Parathyroid adenoma (tissue), 2 donors: ENCODE data around the gene GYG1.

Experiments
- H2AFZ ChIP-seq: fragments of 300-600 bp; sonication (generic); one replicate; pipeline ENCODE4 v1.7.0; 2017; ENCODE audit warnings: antibody characterized with exemption, mild to moderate bottlenecking
- H3K27ac ChIP-seq: fragments of 300-600 bp; sonication (generic); one replicate; pipeline ENCODE4 v1.7.0; 2017
- H3K27me3 ChIP-seq: fragments of 300-600 bp; sonication (generic); one replicate; pipeline ENCODE4 v1.7.0; 2017; ENCODE audit warnings: low read length; ENCODE audit not compliant: control insufficient read depth, insufficient read depth
- H3K36me3 ChIP-seq: fragments of 300-600 bp; sonication (generic); one replicate; pipeline ENCODE4 v1.7.0; 2017; ENCODE audit warnings: low read length; ENCODE audit not compliant: control insufficient read depth, insufficient read depth
- H3K4me1 ChIP-seq: fragments of 300-600 bp; sonication (generic); one replicate; pipeline ENCODE4 v1.7.0; 2017; ENCODE audit warnings: control low read depth
- H3K4me2 ChIP-seq: fragments of 300-600 bp; sonication (generic); one replicate; pipeline ENCODE4 v1.7.0; 2017; ENCODE audit warnings: low read length
- H3K4me3 ChIP-seq: fragments of 300-600 bp; sonication (generic); one replicate; pipeline ENCODE4 v1.7.0; 2017; ENCODE audit warnings: low read depth, low read length
- H3K79me2 ChIP-seq: fragments of 300-600 bp; sonication (generic); one replicate; pipeline ENCODE4 v1.7.0; 2017; ENCODE audit warnings: control low read depth
- H3K9ac ChIP-seq: fragments of 300-600 bp; sonication (generic); one replicate; pipeline ENCODE4 v1.7.0; 2017; ENCODE audit warnings: mild to moderate bottlenecking
- H3K9me3 ChIP-seq: fragments of 300-600 bp; sonication (generic); one replicate; pipeline ENCODE4 v1.7.0; 2017; ENCODE audit warnings: low read length; ENCODE audit not compliant: control insufficient read depth
- TF ChIP-seq, protein P1 (sequence below): fragments of 300-600 bp; sonication (generic); IDR thresholded peaks from one replicate; pipeline ENCODE4 v1.7.0; 2017; ENCODE audit warnings: antibody characterized with exemption, mild to moderate bottlenecking
- donor health status: primary hyperparathyroidism.

Gene GYG1

DNA sequence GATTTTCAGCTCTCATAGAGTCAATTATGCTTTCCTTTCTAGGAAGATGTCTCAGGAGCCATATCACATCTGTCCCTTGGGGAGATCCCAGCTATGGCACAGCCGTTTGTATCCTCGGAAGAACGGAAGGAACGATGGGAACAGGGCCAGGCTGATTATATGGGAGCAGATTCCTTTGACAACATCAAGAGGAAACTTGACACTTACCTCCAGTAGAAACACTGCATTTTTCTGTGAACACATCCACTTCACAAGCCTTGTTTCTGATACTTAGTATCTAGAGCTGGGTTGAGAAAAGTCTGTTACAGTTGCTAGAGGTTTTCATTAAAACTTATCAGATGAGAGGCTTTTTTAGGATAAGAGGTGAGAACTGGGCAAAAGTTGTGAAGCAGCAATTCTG lies 35.4 kb downstream of the GYG1 start:
- H3K4me3 ChIP-seq: no peak overlapping the region
- H3K79me2 ChIP-seq: no peaks in the 10 kb centered on the region
- no peaks in the 10 kb centered on the region for H3K27me3 ChIP-seq
- H3K27ac ChIP-seq: no peak overlapping the region
- no peak overlapping the region for H3K4me2 ChIP-seq
- peaks cover 7% of the 10 kb centered on the region for H3K4me1 ChIP-seq
- H3K9ac ChIP-seq: no peak overlapping the region
- no peak overlapping the region for H2AFZ ChIP-seq
- H3K36me3 ChIP-seq: no peaks in the 10 kb centered on the region
- TF ChIP-seq, protein P1, sequence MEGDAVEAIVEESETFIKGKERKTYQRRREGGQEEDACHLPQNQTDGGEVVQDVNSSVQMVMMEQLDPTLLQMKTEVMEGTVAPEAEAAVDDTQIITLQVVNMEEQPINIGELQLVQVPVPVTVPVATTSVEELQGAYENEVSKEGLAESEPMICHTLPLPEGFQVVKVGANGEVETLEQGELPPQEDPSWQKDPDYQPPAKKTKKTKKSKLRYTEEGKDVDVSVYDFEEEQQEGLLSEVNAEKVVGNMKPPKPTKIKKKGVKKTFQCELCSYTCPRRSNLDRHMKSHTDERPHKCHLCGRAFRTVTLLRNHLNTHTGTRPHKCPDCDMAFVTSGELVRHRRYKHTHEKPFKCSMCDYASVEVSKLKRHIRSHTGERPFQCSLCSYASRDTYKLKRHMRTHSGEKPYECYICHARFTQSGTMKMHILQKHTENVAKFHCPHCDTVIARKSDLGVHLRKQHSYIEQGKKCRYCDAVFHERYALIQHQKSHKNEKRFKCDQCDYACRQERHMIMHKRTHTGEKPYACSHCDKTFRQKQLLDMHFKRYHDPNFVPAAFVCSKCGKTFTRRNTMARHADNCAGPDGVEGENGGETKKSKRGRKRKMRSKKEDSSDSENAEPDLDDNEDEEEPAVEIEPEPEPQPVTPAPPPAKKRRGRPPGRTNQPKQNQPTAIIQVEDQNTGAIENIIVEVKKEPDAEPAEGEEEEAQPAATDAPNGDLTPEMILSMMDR: no peak
- no peaks in the 10 kb centered on the region for H3K9me3 ChIP-seq

DNA sequence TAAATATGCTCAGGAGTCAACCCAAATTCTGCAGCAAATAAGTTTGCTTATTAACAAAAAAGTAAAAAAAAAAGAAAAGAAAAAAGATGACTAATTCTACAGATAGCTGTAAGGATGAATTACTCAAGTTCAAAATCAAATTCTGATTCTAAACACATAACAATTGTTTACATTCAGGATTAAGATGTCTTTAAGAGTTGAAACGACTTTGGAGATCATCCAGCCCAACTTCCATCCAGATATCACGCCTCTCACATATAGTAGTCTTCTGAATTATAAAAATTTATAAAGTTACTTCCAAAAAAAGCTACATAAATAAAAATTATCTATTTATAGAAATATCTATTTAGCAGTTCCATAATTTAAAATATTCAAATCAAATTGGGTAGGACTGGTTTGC lies 39.8 kb downstream of the GYG1 start:
- no peak overlapping the region for H3K27ac ChIP-seq
- TF ChIP-seq, protein P1: no peak
- no peak overlapping the region for H3K4me3 ChIP-seq
- no peak overlapping the region for H3K9ac ChIP-seq
- H3K36me3 ChIP-seq: no peaks in the 10 kb centered on the region
- H3K4me1 ChIP-seq: peaks cover 7% of the 10 kb centered on the region
- H3K27me3 ChIP-seq: no peaks in the 10 kb centered on the region
- no peak overlapping the region for H3K4me2 ChIP-seq
- H3K79me2 ChIP-seq: no peaks in the 10 kb centered on the region
- H2AFZ ChIP-seq: no peak overlapping the region
- no peaks in the 10 kb centered on the region for H3K9me3 ChIP-seq

DNA sequence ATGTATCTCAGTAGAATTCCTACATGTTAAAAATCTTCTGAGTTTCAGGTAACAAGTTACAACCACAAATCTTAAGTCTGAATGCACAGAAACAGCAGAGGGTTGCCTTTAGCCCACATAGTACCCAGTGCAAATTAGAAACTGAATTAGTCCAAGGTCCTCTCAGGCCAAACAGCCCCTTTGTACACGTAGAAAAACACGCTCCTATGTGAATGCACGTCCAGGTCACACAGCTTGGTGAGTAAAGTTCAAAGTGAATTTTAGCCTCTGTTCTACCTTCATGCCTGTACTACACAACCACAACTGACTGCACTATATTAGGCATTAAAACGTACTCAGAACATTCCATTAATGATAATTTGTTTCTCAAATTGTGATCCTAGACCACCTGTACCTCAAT lies 46.3 kb downstream of the GYG1 start:
- H3K9ac ChIP-seq: no peak overlapping the region
- no peaks in the 10 kb centered on the region for H3K36me3 ChIP-seq
- no peaks in the 10 kb centered on the region for H3K27me3 ChIP-seq
- no peak overlapping the region for H3K27ac ChIP-seq
- H3K79me2 ChIP-seq: no peaks in the 10 kb centered on the region
- H3K4me3 ChIP-seq: no peak overlapping the region
- H3K4me1 ChIP-seq: no peaks in the 10 kb centered on the region
- H3K4me2 ChIP-seq: no peak overlapping the region
- H2AFZ ChIP-seq: no peak overlapping the region
- TF ChIP-seq, protein P1: no peak
- no peaks in the 10 kb centered on the region for H3K9me3 ChIP-seq

DNA sequence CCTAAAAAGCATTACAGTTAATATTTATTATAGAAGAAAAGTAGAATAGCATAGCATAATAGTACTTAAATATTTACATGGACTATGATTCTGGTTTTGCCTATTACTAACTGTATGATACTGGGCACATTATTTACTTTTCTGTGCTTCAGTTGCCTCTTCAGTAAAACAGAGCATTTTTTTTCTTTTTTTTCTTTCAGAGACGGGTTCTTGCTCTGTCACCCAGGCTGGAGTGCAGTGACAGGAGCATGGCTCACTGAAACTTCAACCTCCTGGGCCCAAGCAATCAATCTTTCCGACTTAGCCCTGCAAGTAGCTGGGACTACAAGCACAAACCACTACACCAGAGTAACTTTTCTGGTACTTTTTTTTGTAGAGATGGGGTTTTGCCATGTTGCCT lies 47.0 kb downstream of the GYG1 start:
- Histone ChIP-seq H3K4me3 (no peak overlapping the region), H3K36me3 (no peaks in the 10 kb centered on the region), H3K27me3 (no peaks in the 10 kb centered on the region), H2AFZ (no peak overlapping the region), H3K79me2 (no peaks in the 10 kb centered on the region), H3K9ac (no peak overlapping the region), H3K27ac (no peak overlapping the region), H3K9me3 (no peaks in the 10 kb centered on the region), H3K4me2 (no peak overlapping the region), H3K4me1 (no peaks in the 10 kb centered on the region)
- TF ChIP-seq, protein P1: no peak

GRCh38 chr3:149042789-149043386 lies 51.5 kb downstream of the GYG1 start:
- Histone ChIP-seq H3K4me3 (no peak overlapping the region), H3K27me3 (no peaks in the 10 kb centered on the region), H3K4me1 (no peaks in the 10 kb centered on the region), H3K27ac (no peak overlapping the region), H2AFZ (no peak overlapping the region), H3K4me2 (no peak overlapping the region), H3K36me3 (no peaks in the 10 kb centered on the region), H3K9me3 (no peaks in the 10 kb centered on the region), H3K79me2 (no peaks in the 10 kb centered on the region), H3K9ac (no peak overlapping the region)
- TF ChIP-seq, protein P1: no peak
